Ovary (tissue), 9 donors: ENCODE results near the gene ATP6V0A4. TPM values are rescaled to one million over a fixed set of nuclear protein-coding genes. Genes with fewer than 3 reads are reported as not detected.
"Not testable (repeated sequence)": the region's sequence is repeated elsewhere in the genome, so short reads cannot be mapped to it uniquely, and the experiment has no call there.

ENCODE experiments used
- DNase-seq, 5 donors: peaks; one replicate each; pipeline ENCODE4 v3.0.0-alpha.2; 2019 to 2020
- H3K27ac ChIP-seq, 2 donors: fragments of 200-600 bp; one replicate each; pipeline versions ENCODE4 v1.5.1 to v1.8.0; 2019 to 2022
- H3K27me3 ChIP-seq: fragments of 200-600 bp; one replicate; pipeline ENCODE4 v1.8.0; 2022
- H3K36me3 ChIP-seq: fragments of 200-600 bp; sonication (generic); one replicate; pipeline ENCODE4 v1.5.1; 2019
- H3K4me1 ChIP-seq: one replicate; pipeline ENCODE4 v1.8.1; 2013; ENCODE audit warnings: mild to moderate bottlenecking, moderate library complexity; ENCODE audit not compliant: insufficient read depth
- H3K4me3 ChIP-seq: fragments of 200-600 bp; sonication (generic); one replicate; pipeline ENCODE4 v1.5.1; 2017
- H3K9me3 ChIP-seq, 2 donors: fragments of 200-600 bp in 1 of 2; sonication (generic) in 1 of 2; one replicate each; pipeline versions ENCODE4 v1.5.1 to v1.8.1; 2013 to 2019; ENCODE audit warnings: mild to moderate bottlenecking in 1 of 2, moderate library complexity in 1 of 2
- CTCF ChIP-seq, 3 donors: fragments of 450-650 bp in 2 of 3; fragments of 200-600 bp in 1 of 3; IDR thresholded peaks; one replicate each; pipeline versions ENCODE4 v1.5.1 to v1.8.0; 2016 to 2022; ENCODE audit warnings: antibody characterized with exemption in 3 of 3, mild to moderate bottlenecking in 1 of 3
- EP300 ChIP-seq: sonication (generic); formaldehyde crosslinking; IDR thresholded peaks from one replicate; pipeline ENCODE4 v1.6.1; 2017; ENCODE audit warnings: antibody characterized with exemption
- POLR2A ChIP-seq: fragments of 450-650 bp; IDR thresholded peaks from one replicate; pipeline ENCODE4 v1.6.1; 2017; ENCODE audit warnings: antibody characterized with exemption, mild to moderate bottlenecking, moderate library complexity
- WGBS, 3 donors: extraction: QIAGEN DNeasy Blood & Tissue Kit in 1 of 3; methylation state at CpG; one replicate each; pipeline versions ENCODE4 v1.1.5 to v1.1.7; 2013 to 2017; 5-methylcytosine and 5-hydroxymethylcytosine counted together
- intact Hi-C, 4 donors: fragments of 100-400 bp; cut with DNase I; formaldehyde crosslinking; loops; one replicate each; pipeline versions ENCODE4 v1.11.0 to v1.15.1; 2022 to 2023
- polyA plus RNA-seq, 2 donors: library from polyadenylated mRNA; stranded (reverse); fragments of 200-250 nt in 1 of 2; fragments of 350-450 nt in 1 of 2; fragmentation: Illumina TruSeq in 1 of 2; extraction: RNeasy Lipid Tissue Mini Kit (QIAGEN cat#74804) in 1 of 2; gene quantifications; one replicate each; pipeline ENCODE4 v1.2.3, GENCODE V29; 2013 to 2014
- total RNA-seq, 7 donors: library from RNA; depleted of rRNA in 2 of 7; stranded (reverse); fragments of >200 nt in 2 of 7; fragmentation: NEBNext Ultra II Directional in 3 of 7; extraction: Animal tissue kit (Norgen Biotek cat#: 25700) in 3 of 7; gene quantifications; one replicate each; pipeline versions ENCODE4 v1.1.0 to v1.2.4, GENCODE V29; 2016 to 2023
- donor health status: DM: no; HTN: no; CAD: no; lungs with moderate emphysema.
- donor health status: DM: no; HTN: no; CAD: no.
- donor health status: Bipolar disorder and iron deficiency.
- donor health status: DM: yes; HTN: yes; CAD: no.
- donor health status: DM: no; HTN: no; CAD: no.
- donor health status: DM: yes; HTN: yes; CAD: no.

Gene ATP6V0A4
- total and polyA plus RNA-seq, 9 donors: 1.7 TPM; not detected in 8

- DNase-seq: no peak
- Histone ChIP-seq H3K4me3 (no peak overlapping the region), H3K4me1 (no peaks in the 10 kb centered on the region), H3K36me3 (no peaks in the 10 kb centered on the region), H3K27me3 (no peaks in the 10 kb centered on the region), H3K27ac (no peak overlapping the region), H3K9me3 (no peaks in the 10 kb centered on the region)
- WGBS, 3 donors: 93 to 96% (median 95%) methylated on average over 7 of the region's 7 CpGs
- intact Hi-C loops: no loop called here
- TF ChIP-seq EP300: no peak
- TF ChIP-seq CTCF (IDR thresholded peaks at IDR 0.05): no peak
- no peak for TF ChIP-seq POLR2A
These were observed 99.7 kb downstream of the ATP6V0A4 start for GRCh38 chr7:138698281-138698680.

GRCh38 chr7:138697535-138698182 lies 100.3 kb downstream of the ATP6V0A4 start:
- no peaks in the 10 kb centered on the region for H3K4me1 ChIP-seq
- 49 to 94% (median 63%) methylated on average over 2 of the region's 2 CpGs for WGBS, 3 donors
- H3K9me3 ChIP-seq: no peaks in the 10 kb centered on the region
- intact Hi-C loops: no loop called here
- H3K27me3 ChIP-seq: no peaks in the 10 kb centered on the region
- no peak overlapping the region for H3K27ac ChIP-seq
- TF ChIP-seq EP300 (no peak), CTCF (IDR thresholded peaks at IDR 0.05) (no peak), POLR2A (no peak)
- H3K36me3 ChIP-seq: no peaks in the 10 kb centered on the region
- no peak overlapping the region for H3K4me3 ChIP-seq
- DNase-seq: no peak

GRCh38 chr7:138695776-138696175 lies 102.2 kb downstream of the ATP6V0A4 start:
- intact Hi-C loops: not testable (repeated sequence)
- WGBS, 3 donors: 94 to 96% (median 95%) methylated on average over 9 of the region's 9 CpGs

GRCh38 chr7:138695106-138695505 lies 102.9 kb downstream of the ATP6V0A4 start:
- WGBS, 3 donors: 95 to 99% (median 97%) methylated on average over 4 of the region's 4 CpGs
- TF ChIP-seq CTCF (IDR thresholded peaks at IDR 0.05) (no peak), EP300 (no peak), POLR2A (no peak)
- intact Hi-C loops: no loop called here

More at GRCh38 chr7:138695776-138696175, 102.2 kb downstream of the ATP6V0A4 start:
- H3K9me3 ChIP-seq, H3K4me1 ChIP-seq, H3K27me3 ChIP-seq, H3K27ac ChIP-seq, H3K4me3 ChIP-seq, H3K36me3 ChIP-seq: not testable (repeated sequence)
- peak in 1 of 5 donors; percentile 2 for DNase-seq

GRCh38 chr7:138691178-138691577 lies 106.8 kb downstream of the ATP6V0A4 start:
- Histone ChIP-seq H3K4me1 (peaks cover 3% of the 10 kb centered on the region), H3K27ac (no peak overlapping the region), H3K27me3 (no peaks in the 10 kb centered on the region), H3K36me3 (no peaks in the 10 kb centered on the region), H3K9me3 (no peaks in the 10 kb centered on the region), H3K4me3 (no peak overlapping the region)
- TF ChIP-seq EP300 (no peak), POLR2A (no peak), CTCF (IDR thresholded peaks at IDR 0.05) (no peak)
- DNase-seq: no peak
- 71 to 72% (median 72%) methylated on average over 5 of the region's 5 CpGs for WGBS, 3 donors
- intact Hi-C loops: no loop called here

More at GRCh38 chr7:138695106-138695505, 102.9 kb downstream of the ATP6V0A4 start:
- Histone ChIP-seq H3K9me3 (no peaks in the 10 kb centered on the region), H3K36me3 (no peaks in the 10 kb centered on the region), H3K27me3 (no peaks in the 10 kb centered on the region), H3K4me3 (no peak overlapping the region), H3K4me1 (no peaks in the 10 kb centered on the region), H3K27ac (no peak overlapping the region)
- DNase-seq: no peak
